Left kidney (tissue), 2 donors: ENCODE measurements around the gene COL4A4. TPM values are rescaled to one million over a fixed set of nuclear protein-coding genes. Genes with fewer than 3 reads are reported as not detected.
A peak's percentile ranks its signal among the peaks of the same experiment; 100 is the strongest.
"Not testable (repeated sequence)": the region's sequence is repeated elsewhere in the genome, so short reads cannot be mapped to it uniquely, and the experiment has no call there.

Experiments
- DNase-seq: peaks from one replicate; pipeline ENCODE4 v3.0.0-alpha.2; 2013
- polyA plus RNA-seq: library from polyadenylated mRNA; unstranded; fragments of 120-200 nt; gene quantifications from one replicate; pipeline ENCODE4 v1.2.1, GENCODE V29; 2013; ENCODE audit not compliant: insufficient read length

Gene COL4A4
- polyA plus RNA-seq, 1 donor = 48.6 TPM

- DNase-seq = no peak
Observed at GRCh38 chr2:227117027-227117426, 47.0 kb downstream of the COL4A4 start.

DNA sequence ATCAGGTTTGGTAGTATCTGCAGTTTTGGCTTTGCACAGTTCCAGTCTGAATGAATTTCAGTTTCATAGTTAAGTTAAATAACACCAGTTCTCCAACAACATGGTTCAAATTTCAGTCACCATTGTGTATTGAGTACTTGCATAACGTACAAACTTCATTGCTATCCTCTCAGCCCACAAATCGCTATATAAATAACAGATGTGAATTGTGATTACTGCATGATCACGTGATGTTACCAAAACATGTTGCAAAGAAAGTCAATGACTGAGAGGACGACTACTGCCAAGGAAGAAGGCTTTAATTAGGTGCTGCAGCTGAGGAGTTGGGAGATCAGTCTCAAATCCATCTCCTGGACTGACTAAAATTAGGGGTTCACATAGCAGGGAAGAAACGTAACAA, 48.2 kb downstream of the COL4A4 start:
- no peak for DNase-seq

GRCh38 chr2:227106845-227107759, 56.9 kb downstream of the COL4A4 start:
- DNase-seq = peak; percentile 59

- no peak for DNase-seq
Observed at GRCh38 chr2:227103583-227103982, 60.4 kb downstream of the COL4A4 start.

- DNase-seq = no peak
Observed at GRCh38 chr2:227099340-227099739, 64.7 kb downstream of the COL4A4 start.

DNA sequence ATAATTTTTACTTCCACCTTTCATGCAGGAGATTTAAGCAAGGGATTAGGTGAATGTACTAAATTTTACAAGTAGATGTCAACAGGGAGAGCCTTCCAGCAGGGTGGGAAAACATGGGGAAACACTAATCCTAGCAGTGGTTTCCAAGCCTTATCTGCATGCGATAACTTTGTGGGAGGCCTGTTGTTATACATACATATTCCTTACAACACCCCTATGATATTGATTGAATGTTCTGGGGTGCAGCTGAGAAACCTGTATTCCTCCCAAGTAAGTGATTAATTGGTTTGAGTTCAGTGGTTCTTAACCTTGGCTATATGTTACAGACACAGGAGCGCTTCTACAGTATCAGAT, 65.9 kb downstream of the COL4A4 start:
- DNase-seq = no peak

GRCh38 chr2:227097495-227098161, 66.4 kb downstream of the COL4A4 start:
- DNase-seq = no peak

GRCh38 chr2:227095346-227095745, 68.7 kb downstream of the COL4A4 start:
- DNase-seq = no peak

DNA sequence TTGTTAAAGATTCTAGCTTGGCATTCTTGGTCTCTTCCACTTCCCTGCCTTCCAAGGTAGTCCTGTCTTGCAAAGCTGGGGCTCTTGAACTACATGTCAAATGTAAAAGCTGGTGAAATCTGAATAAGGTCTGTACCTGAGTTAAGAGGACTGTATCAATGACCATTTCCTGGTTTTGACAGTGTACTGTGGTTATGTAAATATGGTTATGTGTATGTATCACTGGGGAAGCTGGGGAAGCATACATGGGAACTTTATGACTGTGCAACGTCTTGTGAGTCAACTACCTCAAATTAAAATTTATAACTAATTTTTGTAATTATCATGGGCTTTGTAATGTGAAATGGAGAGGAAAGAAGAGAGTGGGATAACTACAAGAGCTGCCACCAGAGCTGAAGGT, 81.7 kb downstream of the COL4A4 start:
- no peak for DNase-seq

DNA sequence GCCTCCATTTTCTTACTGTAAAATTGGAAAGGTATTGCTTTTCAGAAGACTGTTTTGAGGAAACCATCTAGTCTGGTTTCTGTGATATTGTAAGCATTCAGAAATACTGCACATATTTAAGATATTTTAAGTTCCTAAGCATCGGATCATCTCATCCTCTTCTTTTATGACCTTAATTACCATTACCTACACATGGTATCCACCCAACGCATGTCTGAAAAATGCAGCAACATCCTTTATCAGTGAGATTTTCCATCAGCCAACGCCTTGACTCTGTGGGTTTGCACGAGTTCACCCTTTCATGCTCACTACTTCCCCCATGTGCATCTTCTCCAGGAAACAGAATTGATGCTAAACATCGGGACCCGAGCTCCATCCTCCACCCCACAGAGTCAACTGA, 84.3 kb downstream of the COL4A4 start:
- no peak for DNase-seq

DNA sequence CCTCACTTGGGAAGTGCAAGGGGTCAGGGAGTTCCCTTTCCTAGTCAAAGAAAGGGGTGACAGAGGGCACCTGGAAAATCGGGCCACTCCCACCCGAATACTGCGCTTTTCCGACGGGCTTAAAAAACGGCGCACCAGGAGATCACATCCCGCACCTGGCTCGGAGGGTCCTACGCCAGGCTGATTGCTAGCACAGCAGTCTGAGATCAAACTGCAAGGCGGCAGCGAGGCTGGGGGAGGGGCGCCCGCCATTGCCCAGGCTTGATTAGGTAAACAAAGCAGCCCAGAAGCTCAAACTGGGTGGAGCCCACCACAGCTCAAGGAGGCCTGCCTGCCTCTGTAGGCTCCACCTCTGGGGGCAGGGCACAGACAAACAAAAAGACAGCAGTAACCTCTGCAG, 98.9 kb downstream of the COL4A4 start:
- DNase-seq = not testable (repeated sequence)

DNA sequence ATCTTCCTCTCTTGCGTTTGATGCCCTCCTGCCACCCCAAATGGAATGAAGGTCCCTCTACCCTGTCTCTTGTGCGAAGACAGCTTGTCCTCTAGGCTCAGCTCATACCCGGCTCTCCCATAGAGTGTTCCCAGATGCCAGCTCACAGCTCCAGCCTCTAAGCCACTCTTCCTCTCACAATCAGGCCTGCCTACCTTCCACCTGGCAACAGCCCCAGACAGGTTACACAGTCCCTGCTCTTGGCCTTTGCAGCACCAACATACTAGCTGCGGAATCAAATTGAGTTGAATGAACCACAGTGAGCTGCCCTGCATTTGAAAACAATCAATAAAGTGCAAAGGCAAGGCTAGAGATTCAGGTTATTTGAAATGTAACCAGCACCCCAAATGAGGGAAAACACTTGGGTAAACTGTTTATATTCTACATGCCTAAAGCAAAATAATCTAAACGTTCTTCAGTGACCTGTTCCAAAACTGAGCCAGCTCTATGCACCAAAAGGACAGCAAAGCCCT, 105.1 kb downstream of the COL4A4 start:
- no peak for DNase-seq

DNA sequence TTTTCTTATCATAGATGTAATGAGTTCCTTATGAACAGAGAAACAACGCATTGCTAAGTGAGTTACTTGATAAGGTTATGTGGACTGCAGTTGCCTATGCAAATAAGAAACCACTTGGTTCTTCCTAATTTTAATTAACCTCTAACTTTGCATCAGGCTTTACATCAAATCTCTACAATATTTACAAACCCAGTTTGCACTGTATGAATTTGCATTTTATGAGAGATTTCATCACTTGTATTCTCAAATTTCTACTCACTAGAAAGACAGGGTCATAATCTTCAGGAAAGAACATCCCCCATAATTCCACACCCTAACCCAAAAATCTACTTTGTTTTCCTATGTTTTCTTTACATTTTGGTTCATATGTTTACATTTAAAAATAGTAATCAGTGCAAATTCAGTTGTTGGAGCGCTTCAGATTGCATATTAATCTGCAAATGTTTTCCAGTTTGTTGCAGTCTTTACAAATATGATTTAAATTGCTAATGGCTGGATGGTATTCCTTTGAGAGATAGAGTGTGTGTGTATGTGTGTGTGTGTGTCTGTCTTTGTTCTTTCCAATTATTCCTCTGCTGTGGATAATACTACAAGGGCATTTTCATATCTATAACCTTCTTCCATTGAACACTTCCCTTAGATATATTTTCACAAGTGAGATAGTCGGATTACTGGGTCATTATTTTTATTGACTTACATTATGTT, 106.1 kb downstream of the COL4A4 start:
- no peak for DNase-seq

- DNase-seq = no peak
Observed at GRCh38 chr2:227057060-227057459, 106.9 kb downstream of the COL4A4 start.

DNA sequence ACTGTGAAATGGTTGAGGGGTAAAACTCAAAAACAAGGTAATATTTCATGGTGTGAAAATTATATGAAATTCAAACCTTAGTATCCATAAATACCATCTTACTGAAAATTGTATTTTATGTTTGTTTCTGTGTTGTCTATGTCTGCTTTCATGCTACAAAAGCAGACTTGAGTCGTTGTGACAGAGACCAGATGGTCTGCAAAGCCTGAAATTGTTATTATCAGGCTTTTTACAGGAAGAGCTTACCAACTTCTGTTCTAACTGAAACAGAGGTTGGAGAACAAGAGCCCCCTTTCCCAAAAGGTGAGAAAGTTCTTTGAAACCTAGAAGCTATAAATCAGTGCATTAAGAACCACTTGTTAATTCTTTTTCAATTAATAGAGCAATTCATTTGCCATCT, 110.0 kb downstream of the COL4A4 start:
- DNase-seq = peak; percentile 7

DNA sequence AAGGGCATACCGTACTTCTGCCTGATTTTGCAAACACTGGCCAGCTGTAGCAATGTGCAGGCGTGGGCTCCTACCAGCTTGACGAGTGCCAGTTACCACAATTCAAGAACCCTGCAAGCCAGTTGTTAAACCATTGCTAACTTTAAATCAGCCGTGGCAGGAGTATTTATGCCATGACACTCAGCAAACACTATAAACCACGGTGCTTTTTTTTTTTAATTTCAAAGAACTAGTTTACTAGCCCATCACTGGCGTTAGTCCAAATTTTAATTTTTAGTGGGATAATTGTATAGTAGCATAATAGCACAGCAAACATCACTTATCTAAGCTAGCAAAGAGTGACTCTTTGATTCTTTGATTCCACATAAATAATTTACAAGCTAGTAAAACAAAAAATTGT, 111.1 kb downstream of the COL4A4 start:
- DNase-seq = no peak

DNA sequence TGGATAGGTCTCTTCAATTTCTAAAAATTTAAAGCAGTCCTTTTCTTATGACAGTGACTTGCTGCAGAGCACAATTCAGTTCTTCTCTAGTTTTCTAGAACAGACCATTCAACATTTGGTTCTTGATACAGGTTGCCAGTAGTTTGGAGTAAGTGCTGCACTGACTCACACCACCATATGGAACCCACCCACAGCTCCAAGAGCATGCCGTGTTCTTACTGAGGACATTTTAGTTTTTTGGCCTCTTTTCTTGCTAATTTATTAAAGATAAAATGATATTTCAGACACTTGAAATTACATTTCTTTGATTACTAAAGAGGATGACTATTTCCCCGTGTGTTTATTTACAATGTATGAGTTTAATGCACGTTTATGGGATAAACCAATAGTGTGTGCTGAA, 120.0 kb downstream of the COL4A4 start:
- no peak for DNase-seq

DNA sequence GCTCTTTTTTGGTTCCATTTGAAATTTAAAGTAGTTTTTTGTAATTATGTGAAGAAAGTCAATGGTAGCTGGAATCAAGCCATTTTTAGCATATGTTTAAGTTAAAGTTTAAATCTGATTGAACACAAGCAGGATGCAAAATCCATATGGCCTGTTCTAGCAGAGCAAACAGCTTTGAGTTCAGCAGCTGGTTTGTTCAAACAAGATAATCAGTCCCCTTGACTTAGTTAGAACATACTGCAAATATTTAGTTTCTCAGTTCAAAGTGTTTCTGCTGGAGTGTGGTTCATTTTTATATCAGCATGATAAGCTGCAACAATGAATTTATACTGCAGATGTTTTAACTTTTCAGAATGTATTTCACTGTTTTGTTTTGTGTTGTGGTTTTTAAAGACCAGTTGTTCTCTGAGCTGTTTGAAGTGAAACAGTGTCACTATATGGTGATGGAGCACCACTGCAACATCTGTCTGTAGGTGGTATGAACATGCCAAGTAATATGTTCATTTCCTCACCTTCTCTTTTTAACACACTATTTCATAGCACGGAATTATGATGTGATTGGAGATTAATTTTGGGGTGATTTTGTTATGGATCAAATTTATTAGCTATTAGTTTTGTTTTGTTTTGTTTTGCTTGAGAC, 125.3 kb downstream of the COL4A4 start:
- DNase-seq = peak; percentile 22

DNA sequence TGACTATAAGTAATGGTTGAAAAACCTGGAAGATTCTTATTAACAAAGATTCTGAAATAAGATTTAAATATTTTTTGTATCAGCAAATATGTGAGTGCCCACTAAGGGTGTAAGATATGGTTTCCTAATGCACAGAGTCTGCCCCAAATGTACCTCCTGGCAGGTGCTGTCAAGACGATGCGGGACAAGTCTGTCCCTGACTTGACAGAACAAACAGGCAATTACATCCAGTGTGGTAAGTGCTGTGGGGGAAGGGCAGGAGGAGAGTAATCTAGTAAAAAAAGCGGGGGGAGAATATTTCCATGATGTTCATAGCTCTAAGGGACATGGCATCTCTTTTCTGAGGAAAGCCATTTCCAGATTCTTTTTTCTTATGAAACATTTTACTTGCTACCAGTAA, 127.5 kb downstream of the COL4A4 start:
- no peak for DNase-seq

- DNase-seq = no peak
Observed at GRCh38 chr2:227035711-227036367, 128.2 kb downstream of the COL4A4 start.

GRCh38 chr2:227033471-227034148, 130.4 kb downstream of the COL4A4 start:
- peak; percentile 50 for DNase-seq
